Right atrium auricular region (tissue), 2 donors: Measurements from ENCODE around the gene SH3YL1. TPM values are rescaled to one million over a fixed set of nuclear protein-coding genes. Genes with fewer than 3 reads are reported as not detected.

ENCODE experiments used
- DNase-seq: peaks from one replicate; pipeline ENCODE4 v3.0.0-alpha.2; 2019; ENCODE audit warnings: low spot score
- H3K27ac ChIP-seq, 2 donors: fragments of 200-600 bp; sonication (generic); 1 replicate in 1 of 2; 2 replicates in 1 of 2; pipeline ENCODE4 v1.5.1; 2016 to 2019
- H3K27me3 ChIP-seq, 2 donors: fragments of 200-600 bp; sonication (generic); one replicate each; pipeline versions ENCODE4 v1.5.1 to v1.6.0; 2017 to 2019
- H3K36me3 ChIP-seq: fragments of 200-600 bp; sonication (generic); one replicate; pipeline ENCODE4 v1.5.1; 2016
- H3K4me1 ChIP-seq, 2 donors: fragments of 200-600 bp; sonication (generic); one replicate each; pipeline versions ENCODE4 v1.5.1 to v1.6.0; 2017 to 2019
- H3K4me3 ChIP-seq, 2 donors: fragments of 200-600 bp; sonication (generic); 1 replicate in 1 of 2; 2 replicates in 1 of 2; pipeline ENCODE4 v1.5.1; 2017 to 2019; ENCODE audit warnings: mild to moderate bottlenecking in 1 of 2, moderate library complexity in 1 of 2
- H3K9me3 ChIP-seq, 2 donors: fragments of 200-600 bp; sonication (generic); one replicate each; pipeline ENCODE4 v1.5.1; 2019
- total RNA-seq, 2 donors: library from RNA; depleted of rRNA; stranded (reverse); fragments of >200 nt; gene quantifications; one replicate each; pipeline ENCODE4 v1.1.0, GENCODE V29; 2016
- TF ChIP-seq, protein P1 (sequence below), 2 donors: fragments of 200-600 bp; sonication (generic); IDR thresholded peaks; one replicate each; pipeline ENCODE4 v1.5.1; 2019; ENCODE audit warnings: antibody characterized with exemption in 2 of 2

Gene SH3YL1
- total RNA-seq, 2 donors from 2014 or later: 7.8 to 11.3 TPM

DNA sequence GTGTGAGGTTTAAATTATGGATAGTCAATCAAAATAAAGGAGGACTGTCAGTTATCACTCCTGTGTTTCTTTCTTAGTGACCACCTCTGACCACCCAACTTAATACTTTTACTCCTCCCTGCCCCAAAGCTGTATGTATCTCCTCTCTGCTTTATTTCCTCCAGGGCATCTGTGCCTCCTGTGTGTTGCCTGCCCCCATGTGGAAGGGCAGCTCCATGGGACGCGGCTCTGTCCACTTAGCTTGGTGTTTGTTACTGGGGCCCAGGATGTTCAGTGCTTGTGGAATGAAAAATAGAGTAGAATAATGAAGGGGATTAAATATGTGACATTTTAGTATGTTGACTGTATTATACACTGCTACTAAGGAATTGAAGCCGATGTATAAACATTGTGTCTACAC, 10.7 kb upstream of the SH3YL1 start:
- H3K36me3 ChIP-seq: peaks cover 39% of the 10 kb centered on the region

DNA sequence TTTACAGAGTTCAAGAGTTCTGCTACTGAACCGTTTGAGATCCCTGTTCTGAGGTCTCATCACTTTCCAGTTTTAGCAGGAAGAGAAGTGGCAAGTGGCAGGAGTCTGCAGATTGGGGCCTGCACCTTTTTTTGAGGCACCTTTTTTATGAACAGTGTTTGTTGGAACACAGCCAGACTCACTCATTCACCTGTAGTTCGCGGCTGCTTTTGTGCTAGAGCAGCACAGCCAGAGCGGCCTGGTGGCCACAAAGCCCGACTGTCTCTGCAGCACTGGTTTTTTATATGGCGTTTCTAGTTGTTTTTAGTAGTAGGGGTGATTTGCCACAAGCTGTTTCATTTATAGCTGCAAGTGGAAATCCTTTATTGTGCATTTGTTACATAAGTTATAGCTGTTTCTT, 9.5 kb upstream of the SH3YL1 start:
- Histone ChIP-seq H3K9me3 (no peaks in the 10 kb centered on the region), H3K4me3 (no peak overlapping the region), H3K27me3 (no peaks in the 10 kb centered on the region), H3K4me1 (peaks cover 0 to 7% of the 10 kb centered on the region in 2 donors), H3K36me3 (peaks cover 27% of the 10 kb centered on the region), H3K27ac (no peak overlapping the region)
- TF ChIP-seq, protein P1, sequence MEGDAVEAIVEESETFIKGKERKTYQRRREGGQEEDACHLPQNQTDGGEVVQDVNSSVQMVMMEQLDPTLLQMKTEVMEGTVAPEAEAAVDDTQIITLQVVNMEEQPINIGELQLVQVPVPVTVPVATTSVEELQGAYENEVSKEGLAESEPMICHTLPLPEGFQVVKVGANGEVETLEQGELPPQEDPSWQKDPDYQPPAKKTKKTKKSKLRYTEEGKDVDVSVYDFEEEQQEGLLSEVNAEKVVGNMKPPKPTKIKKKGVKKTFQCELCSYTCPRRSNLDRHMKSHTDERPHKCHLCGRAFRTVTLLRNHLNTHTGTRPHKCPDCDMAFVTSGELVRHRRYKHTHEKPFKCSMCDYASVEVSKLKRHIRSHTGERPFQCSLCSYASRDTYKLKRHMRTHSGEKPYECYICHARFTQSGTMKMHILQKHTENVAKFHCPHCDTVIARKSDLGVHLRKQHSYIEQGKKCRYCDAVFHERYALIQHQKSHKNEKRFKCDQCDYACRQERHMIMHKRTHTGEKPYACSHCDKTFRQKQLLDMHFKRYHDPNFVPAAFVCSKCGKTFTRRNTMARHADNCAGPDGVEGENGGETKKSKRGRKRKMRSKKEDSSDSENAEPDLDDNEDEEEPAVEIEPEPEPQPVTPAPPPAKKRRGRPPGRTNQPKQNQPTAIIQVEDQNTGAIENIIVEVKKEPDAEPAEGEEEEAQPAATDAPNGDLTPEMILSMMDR (IDR thresholded peaks at IDR 0.05): no peak
- no peak for DNase-seq

More for the DNA sequence above, 10.7 kb upstream of the SH3YL1 start:
- H3K27ac ChIP-seq: no peak overlapping the region
- TF ChIP-seq, protein P1 (IDR thresholded peaks at IDR 0.05): no peak
- H3K4me3 ChIP-seq: no peak overlapping the region
- H3K27me3 ChIP-seq: no peaks in the 10 kb centered on the region
- DNase-seq: no peak
- peaks cover 0 to 7% of the 10 kb centered on the region in 2 donors for H3K4me1 ChIP-seq
- H3K9me3 ChIP-seq: no peaks in the 10 kb centered on the region

DNA sequence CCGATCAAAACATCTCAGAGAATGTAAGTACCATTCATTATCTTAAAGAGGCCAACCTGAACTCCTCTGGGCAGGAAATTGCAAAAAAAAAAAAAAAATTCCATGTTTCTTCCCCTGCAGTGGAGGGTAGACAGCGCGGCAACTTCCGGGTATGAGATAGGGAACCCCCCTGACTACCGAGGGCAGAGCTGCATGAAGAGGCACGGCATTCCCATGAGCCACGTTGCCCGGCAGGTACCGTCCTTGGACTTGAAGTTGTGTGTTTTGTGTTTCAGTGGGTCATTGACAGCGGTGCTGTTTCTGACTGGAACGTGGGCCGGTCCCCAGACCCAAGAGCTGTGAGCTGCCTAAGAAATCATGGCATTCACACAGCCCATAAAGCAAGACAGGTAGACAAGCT, 8.1 kb upstream of the SH3YL1 start:
- Histone ChIP-seq H3K4me1 (peaks cover 0 to 9% of the 10 kb centered on the region in 2 donors), H3K27me3 (no peaks in the 10 kb centered on the region), H3K36me3 (peaks cover 13% of the 10 kb centered on the region), H3K27ac (no peak overlapping the region), H3K9me3 (no peaks in the 10 kb centered on the region), H3K4me3 (no peak overlapping the region)
- DNase-seq: no peak
- TF ChIP-seq, protein P1 (IDR thresholded peaks at IDR 0.05): no peak

DNA sequence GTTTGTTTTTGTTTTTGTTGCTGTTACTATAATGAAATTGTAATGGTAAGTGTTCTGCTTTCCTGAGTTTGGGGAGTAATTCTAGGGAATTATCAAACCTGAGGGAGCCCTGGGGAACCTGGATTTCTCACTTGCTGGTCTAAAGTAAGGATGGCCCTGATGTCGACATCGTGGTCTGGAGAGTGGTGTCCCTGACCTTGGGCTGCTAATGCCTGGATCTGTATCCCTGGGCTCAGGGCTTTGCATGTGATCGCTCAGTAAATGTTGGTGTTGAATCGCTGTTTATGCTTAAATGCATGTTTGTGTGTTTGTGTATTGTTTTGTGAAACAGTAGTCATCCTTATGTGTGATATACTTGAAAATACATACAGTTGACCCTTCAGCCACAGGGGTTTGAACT, 7.0 kb upstream of the SH3YL1 start:
- no peak overlapping the region for H3K27ac ChIP-seq
- no peaks in the 10 kb centered on the region for H3K27me3 ChIP-seq
- H3K36me3 ChIP-seq: peaks cover 9% of the 10 kb centered on the region
- DNase-seq: no peak
- H3K9me3 ChIP-seq: no peaks in the 10 kb centered on the region
- H3K4me3 ChIP-seq: no peak overlapping the region
- H3K4me1 ChIP-seq: peaks cover 0 to 19% of the 10 kb centered on the region in 2 donors
- TF ChIP-seq, protein P1 (IDR thresholded peaks at IDR 0.05): no peak

DNA sequence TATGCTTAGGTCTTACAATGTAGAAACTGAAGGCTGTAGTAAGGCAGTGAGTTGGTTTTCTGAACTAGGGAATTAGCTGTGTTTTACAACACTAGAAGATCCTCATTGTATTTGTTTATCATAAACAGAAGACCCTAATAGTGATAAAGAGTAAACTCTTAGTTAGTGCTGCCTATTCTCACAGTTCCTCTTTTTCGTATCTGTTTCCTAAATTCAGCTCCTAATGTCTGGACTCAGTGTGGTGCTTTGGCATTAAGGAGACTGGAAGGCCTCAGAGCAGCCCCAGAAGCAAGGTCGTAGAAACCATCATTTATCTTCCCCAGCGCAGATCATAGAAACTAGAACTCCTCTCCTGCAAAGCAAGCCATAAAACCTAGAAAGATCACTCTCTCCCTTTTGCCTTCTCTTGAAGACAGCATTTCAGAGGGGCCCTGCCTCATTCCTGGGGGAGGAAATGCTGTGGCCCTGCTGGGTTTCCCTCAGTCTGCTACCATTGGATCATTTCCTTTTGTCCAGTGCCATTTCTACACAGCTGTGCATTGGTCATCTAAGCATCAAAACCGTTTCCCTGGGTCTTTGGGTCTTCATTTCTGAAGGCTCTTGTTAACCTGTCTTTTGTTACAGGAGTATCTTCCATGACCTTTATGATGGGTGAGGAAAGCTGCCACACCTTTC, 5.7 kb upstream of the SH3YL1 start:
- peaks cover 0 to 27% of the 10 kb centered on the region in 2 donors for H3K4me1 ChIP-seq
- H3K36me3 ChIP-seq: peaks cover 9% of the 10 kb centered on the region
- no peaks in the 10 kb centered on the region for H3K27me3 ChIP-seq
- H3K4me3 ChIP-seq: no peak overlapping the region
- DNase-seq: no peak
- no peaks in the 10 kb centered on the region for H3K9me3 ChIP-seq
- TF ChIP-seq, protein P1 (IDR thresholded peaks at IDR 0.05): no peak
- no peak overlapping the region for H3K27ac ChIP-seq

DNA sequence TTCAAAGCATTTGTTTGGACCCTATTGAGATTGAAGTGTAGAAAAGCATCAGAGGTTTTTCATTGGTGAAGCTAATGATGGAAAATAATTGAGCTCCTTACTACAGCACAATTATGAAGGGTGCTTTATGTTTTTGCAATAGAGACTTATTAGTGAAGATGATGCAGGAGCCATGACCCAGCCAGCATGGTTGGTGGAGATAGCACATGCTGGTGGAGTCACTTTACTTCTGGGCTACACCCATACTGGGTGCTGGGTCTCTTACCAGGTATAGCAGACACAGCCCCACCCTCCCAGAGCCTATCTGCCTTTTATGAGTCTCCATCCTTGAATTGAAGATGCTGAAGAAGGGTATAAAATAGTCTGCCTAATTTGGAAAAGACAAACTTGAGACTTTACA, 4.5 kb upstream of the SH3YL1 start:
- H3K27me3 ChIP-seq: no peaks in the 10 kb centered on the region
- TF ChIP-seq, protein P1 (IDR thresholded peaks at IDR 0.05): no peak
- peaks cover 5% of the 10 kb centered on the region for H3K36me3 ChIP-seq
- no peak overlapping the region for H3K4me3 ChIP-seq
- no peaks in the 10 kb centered on the region for H3K9me3 ChIP-seq
- H3K27ac ChIP-seq: no peak overlapping the region
- DNase-seq: no peak
- H3K4me1 ChIP-seq: peaks cover 0 to 36% of the 10 kb centered on the region in 2 donors
